Fibroblast of mammary gland (primary cell): ENCODE measurements around the gene KCNK5.

ENCODE experiments used
- DNase-seq: peaks from one replicate; pipeline ENCODE4 v3.0.0-alpha.2; 2010; ENCODE audit warnings: low read depth
- H3K4me3 ChIP-seq: 2 replicates; pipeline ENCODE4 v1.5.1; 2011; ENCODE audit warnings: low read depth, mild to moderate bottlenecking, low read length, moderate library complexity; ENCODE audit not compliant: control insufficient read depth
- TF ChIP-seq, protein P1 (sequence below): conservative IDR thresholded peaks from 2 replicates; pipeline ENCODE4 v1.5.1; 2011; ENCODE audit warnings: low read depth, low read length, inconsistent platforms; ENCODE audit not compliant: control insufficient read depth, insufficient read depth

Gene KCNK5

DNA sequence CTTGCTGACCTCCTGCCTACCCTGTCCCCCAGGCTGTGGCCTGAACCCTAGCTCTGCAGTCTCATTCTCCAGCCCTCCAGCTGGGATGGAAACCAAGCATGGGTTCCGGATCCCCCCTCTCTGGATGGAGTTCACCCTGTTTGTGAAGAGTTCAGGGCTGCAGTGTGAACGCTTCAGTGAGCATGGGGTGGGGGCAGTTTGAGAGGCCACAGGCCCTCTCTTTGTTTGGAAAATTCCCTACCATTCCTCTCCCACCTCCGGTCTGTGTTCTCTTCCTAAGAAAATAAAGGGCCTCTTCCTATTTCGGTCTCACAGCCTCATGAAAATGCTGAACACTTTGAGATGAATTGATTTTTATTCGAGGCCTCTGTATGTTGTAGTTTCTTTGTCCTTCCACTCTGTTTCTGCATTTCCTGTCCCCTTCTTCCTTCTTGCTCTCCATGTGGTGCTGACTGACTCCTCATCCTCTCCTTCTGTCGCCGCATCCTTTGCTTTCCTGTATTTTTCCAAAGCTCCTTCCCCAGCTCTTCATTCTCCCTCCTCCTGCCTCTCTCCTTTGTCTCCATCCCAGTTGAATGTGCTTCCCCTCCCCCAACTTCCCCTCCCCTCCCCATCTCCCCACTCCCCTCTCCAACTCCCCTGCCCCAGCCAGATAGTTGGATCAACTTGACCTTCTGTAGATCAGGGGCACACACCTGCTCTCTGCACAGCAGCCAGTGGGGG, 2.4 kb upstream of the KCNK5 start:
- TF ChIP-seq, protein P1, sequence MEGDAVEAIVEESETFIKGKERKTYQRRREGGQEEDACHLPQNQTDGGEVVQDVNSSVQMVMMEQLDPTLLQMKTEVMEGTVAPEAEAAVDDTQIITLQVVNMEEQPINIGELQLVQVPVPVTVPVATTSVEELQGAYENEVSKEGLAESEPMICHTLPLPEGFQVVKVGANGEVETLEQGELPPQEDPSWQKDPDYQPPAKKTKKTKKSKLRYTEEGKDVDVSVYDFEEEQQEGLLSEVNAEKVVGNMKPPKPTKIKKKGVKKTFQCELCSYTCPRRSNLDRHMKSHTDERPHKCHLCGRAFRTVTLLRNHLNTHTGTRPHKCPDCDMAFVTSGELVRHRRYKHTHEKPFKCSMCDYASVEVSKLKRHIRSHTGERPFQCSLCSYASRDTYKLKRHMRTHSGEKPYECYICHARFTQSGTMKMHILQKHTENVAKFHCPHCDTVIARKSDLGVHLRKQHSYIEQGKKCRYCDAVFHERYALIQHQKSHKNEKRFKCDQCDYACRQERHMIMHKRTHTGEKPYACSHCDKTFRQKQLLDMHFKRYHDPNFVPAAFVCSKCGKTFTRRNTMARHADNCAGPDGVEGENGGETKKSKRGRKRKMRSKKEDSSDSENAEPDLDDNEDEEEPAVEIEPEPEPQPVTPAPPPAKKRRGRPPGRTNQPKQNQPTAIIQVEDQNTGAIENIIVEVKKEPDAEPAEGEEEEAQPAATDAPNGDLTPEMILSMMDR: no peak
- DNase-seq: no peak
- no peak overlapping the region for H3K4me3 ChIP-seq

DNA sequence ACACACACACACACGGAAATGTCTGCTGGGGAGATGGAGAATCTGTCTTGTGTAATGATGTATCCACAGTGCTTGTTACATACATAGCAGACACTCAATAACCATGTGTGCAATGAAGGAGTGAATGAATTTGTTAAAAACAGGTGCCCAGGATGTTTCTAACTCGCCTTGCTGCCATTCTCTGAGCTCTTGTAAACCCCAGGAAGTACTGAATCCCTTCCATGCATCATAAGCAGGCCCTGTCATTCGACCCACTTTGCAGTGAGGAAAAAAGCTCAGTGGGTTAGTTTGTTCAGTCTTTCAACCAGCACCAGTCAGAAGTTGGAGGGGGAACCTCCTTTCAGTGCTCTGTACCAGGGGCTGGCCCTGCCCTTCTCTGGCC, 1.4 kb upstream of the KCNK5 start:
- no peak overlapping the region for H3K4me3 ChIP-seq
- DNase-seq: no peak
- TF ChIP-seq, protein P1: no peak

DNA sequence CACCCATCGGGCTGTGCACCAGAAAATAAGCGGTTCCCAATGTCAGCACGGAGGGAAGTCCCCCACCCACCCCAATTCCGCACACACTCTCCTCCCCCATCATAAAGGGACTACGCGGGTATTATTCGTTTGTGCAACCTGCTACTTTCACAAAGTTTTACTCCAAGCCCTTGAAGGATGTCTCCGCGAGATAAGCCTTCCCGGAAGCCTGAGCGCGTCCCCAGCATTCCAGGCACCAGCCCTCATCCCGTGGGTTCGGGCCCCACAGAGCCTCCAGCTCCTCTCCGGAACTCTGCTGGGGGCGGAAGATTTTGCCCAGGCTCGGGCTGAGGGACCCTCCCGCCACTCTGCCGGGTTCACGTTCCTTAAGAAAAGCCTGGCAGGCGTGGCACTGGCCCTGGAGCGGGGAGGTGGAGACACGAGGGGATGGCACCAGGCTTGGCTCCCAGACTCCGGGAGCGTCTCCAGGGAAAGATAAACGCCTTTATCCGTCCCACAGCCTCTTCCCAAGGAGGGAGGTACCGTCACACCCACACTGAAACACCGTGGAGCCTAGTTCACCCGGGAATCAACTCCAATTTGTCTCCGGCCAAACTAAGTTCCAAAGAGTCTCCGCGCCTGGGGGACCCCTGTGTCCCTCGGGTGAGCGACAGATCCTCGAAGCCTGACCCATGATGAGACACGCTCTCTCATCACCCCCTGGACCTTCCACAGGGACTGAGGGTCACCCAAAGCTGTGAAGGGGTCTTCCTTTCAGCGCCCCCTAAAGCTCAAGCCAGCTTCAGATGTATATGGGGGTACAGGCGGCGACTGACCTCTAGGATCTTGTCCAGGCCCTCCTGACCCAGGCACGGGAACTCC, 934 bp downstream of the KCNK5 start:
- H3K4me3 ChIP-seq: no peak overlapping the region
- DNase-seq: no peak
- TF ChIP-seq, protein P1: no peak

DNA sequence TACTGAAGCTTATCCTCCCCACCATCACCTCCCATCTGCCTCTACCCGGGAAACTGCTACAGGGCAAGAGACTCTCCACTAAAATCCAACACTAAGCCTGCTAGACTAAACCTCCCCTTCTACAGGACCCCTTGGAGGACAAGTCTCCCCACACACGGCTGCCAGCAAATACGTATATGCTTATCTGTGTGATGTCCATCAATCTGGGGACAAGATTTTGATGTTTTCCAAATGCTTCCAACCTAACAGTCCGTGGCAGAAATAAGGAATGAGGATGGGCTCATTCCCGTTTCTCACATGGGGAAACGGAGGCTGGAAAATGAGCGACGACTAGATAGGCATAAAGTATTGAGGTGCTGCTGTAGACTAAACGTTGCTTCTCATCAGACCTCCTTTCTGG, 1.8 kb downstream of the KCNK5 start:
- no peak for DNase-seq
- TF ChIP-seq, protein P1: no peak
- H3K4me3 ChIP-seq: no peak overlapping the region

DNA sequence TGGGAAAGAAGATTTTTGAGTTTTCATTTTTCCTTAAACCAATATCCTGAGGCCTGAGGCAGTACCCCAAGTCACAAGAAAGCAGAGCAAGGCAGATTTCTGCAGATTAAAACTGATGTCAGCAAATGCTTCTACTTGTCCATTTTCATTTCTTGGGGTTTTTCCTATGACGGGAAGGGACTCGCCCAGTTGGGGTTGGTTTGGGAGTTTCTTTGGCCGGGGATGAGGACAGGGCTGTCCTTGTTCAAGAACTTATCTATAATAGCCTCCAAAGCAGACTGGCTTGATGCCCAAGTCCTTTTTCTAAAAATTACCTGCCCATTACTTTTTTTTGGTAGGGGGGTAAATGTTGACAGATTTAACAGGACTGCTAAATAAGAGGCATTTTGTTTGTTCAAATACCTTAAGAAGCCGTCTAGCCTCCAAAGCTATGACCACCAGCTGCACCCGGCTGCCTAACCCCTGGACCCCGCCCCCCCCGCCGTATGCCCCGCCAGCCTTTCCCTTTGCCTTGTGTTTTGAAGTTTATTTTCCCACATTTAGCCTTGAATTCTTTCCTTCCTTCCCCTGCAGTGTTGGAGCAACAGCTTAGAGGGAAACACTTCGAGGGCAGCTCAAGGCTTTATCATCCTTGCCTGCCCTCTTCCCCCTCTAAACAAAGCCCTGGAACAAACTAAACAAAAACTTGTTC, 2.5 kb downstream of the KCNK5 start:
- TF ChIP-seq, protein P1: no peak
- no peak overlapping the region for H3K4me3 ChIP-seq
- no peak for DNase-seq

DNA sequence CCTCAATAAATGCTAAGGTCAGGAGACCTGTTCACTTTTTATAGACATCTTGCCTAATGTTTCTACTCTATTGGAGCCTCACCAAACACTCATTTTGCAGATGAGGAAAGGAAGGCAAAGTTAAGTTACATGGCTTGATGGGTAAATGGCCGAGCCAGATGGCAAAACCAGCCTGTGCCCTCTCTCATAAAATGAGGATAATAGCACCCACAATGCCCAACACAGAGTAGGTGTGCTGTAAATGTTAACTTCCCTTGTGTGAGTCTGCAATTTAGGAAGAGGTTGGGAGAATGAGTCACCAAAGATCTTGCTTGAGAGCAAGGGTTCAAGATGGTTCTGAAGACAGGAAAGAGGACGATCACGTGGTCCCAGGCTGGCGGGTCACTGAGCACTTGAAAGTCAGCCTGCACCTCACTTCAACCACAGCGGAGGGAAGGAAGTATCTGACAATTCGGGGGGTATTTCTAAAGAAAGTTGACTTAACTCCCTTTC, 3.3 kb downstream of the KCNK5 start:
- TF ChIP-seq, protein P1: no peak
- DNase-seq: no peak
- H3K4me3 ChIP-seq: no peak overlapping the region
